Activated CD8-positive, alpha-beta T cell treated with anti-CD3 and anti-CD28 coated beads for 36 hours (primary cell): Measurements from ENCODE around the gene REXO1. TPM values are rescaled to one million over a fixed set of nuclear protein-coding genes. Genes with fewer than 3 reads are reported as not detected.

Experiments
- ATAC-seq: fragments of 200-7000 bp; cut with Tn5 transposase; one replicate; pipeline ENCODE4 v1.10.0; 2021; ENCODE audit warnings: mild to moderate bottlenecking, moderate library complexity
- CTCF ChIA-PET: fragments of 350-600 bp; sonication (Branson Sonifier 250); formaldehyde crosslinking; loops from one replicate; lab custom pipeline; 2021; ENCODE audit warnings: antibody characterized with exemption; lab: Charles Lee
- POLR2A ChIA-PET: fragments of 350-600 bp; sonication (Branson Sonifier 250); formaldehyde crosslinking; loops from one replicate; lab custom pipeline; 2021; ENCODE audit warnings: antibody characterized with exemption; lab: Charles Lee
- DNase-seq: peaks from one replicate; pipeline ENCODE4 v3.0.0-alpha.2; 2020
- H3K27ac Mint-ChIP-seq: one replicate; pipeline ENCODE4 v1.8.0; 2021; ENCODE audit warnings: mild to moderate bottlenecking, mixed read lengths
- H3K27me3 Mint-ChIP-seq: one replicate; pipeline ENCODE4 v1.8.0; 2021; ENCODE audit warnings: mixed read lengths
- H3K36me3 Mint-ChIP-seq: one replicate; pipeline ENCODE4 v1.8.0; 2021; ENCODE audit warnings: low read depth, mixed read lengths
- H3K4me1 Mint-ChIP-seq: one replicate; pipeline ENCODE4 v1.8.0; 2021; ENCODE audit warnings: low read depth, mixed read lengths
- H3K4me3 Mint-ChIP-seq: one replicate; pipeline ENCODE4 v1.8.0; 2021; ENCODE audit warnings: mild to moderate bottlenecking, moderate library complexity, mixed read lengths
- H3K9me3 Mint-ChIP-seq: one replicate; pipeline ENCODE4 v1.8.0; 2021; ENCODE audit warnings: mixed read lengths
- intact Hi-C: fragments of 100-400 bp; cut with micrococcal nuclease; formaldehyde crosslinking; loops from one replicate; pipeline ENCODE4 v1.10.0; 2022
- total RNA-seq, 2 experiments: library from RNA; stranded (reverse); gene quantifications; one replicate each; pipeline ENCODE4 v1.2.3, GENCODE V29; 2021
- TF ChIP-seq, protein P1 (sequence below): fragments of 200-600 bp; IDR thresholded peaks from one replicate; pipeline ENCODE4 v1.8.0; 2022; ENCODE audit warnings: antibody characterized with exemption, mild to moderate bottlenecking

REXO1 gene
- total RNA-seq, 2 experiments from 2014 or later = 43.4 to 46.8 TPM

DNA sequence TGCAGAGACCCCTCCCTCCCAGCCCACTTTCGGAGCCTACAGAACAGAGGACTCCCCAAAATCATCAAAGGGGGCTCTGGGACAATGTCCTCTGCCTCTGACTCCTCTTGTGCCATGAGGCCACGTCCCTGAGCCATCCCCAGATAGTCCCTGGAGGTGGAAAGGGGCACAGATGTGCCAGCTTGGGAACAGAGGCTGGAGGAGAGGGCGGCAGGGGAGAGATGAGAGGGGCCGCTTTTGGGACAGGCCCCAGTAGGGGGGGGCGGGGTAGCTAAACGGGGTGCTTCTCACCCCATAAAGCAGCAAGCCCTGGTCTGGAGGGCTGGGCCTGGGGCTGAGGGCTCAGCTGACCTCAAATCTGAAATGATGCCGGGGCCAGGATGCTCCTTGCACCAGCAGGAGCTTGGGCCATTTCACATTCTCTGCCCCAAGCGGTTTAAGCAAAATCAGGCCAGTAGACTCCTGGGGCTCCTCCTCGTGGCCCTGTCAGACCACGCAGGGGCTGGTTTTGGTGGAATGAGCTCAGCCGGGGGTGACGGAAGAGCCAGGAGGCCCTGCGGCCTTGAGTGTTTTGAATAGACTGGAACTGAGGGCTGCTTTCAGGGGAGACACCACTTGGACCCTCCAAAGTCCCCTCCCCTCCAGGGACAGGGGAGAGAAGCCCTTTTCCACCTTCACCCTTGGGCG lies 67.9 kb downstream of the REXO1 start:
- POLR2A ChIA-PET = no interaction called here
- Mint-ChIP-seq H3K4me1 (peaks cover 2% of the 10 kb centered on the region), H3K36me3 (no peaks in the 10 kb centered on the region), H3K4me3 (no peak overlapping the region), H3K27me3 (peaks cover 38% of the 10 kb centered on the region), H3K9me3 (no peaks in the 10 kb centered on the region), H3K27ac (no peak overlapping the region)
- DNase-seq (no peak), ATAC-seq (peak; percentile 30)
- intact Hi-C loops = no loop called here
- CTCF ChIA-PET = interaction anchor here (1.6 to 3.5 kb wide), 5 partner anchors 9 to 108 kb away, joined by 4 to 40 read pairs (median 16); no protein-coding TSS in a partner anchor
- TF ChIP-seq, protein P1, sequence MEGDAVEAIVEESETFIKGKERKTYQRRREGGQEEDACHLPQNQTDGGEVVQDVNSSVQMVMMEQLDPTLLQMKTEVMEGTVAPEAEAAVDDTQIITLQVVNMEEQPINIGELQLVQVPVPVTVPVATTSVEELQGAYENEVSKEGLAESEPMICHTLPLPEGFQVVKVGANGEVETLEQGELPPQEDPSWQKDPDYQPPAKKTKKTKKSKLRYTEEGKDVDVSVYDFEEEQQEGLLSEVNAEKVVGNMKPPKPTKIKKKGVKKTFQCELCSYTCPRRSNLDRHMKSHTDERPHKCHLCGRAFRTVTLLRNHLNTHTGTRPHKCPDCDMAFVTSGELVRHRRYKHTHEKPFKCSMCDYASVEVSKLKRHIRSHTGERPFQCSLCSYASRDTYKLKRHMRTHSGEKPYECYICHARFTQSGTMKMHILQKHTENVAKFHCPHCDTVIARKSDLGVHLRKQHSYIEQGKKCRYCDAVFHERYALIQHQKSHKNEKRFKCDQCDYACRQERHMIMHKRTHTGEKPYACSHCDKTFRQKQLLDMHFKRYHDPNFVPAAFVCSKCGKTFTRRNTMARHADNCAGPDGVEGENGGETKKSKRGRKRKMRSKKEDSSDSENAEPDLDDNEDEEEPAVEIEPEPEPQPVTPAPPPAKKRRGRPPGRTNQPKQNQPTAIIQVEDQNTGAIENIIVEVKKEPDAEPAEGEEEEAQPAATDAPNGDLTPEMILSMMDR = no peak

DNA sequence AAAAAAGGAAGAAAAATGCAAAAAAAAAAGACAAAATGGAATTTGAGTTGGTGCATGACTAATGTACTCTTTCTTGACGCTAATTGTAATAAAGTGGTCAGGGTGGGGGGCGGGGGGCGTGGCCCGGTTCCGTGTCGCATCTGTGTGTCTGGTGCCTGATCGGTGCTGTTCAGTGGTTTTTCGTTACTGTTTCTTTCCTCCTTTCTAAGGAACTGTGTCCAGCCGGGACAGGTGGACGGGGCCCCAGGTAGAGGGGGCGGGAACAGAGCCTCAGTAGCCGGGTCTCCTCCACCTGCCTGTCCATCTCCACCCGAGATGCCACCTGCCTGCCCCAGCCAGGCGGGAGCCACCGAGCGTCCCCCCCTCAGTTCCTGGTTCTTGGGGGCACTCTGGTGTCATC lies 68.7 kb downstream of the REXO1 start:
- Mint-ChIP-seq H3K36me3 (no peaks in the 10 kb centered on the region), H3K27ac (no peak overlapping the region), H3K9me3 (no peaks in the 10 kb centered on the region), H3K4me1 (peaks cover 2% of the 10 kb centered on the region), H3K4me3 (no peak overlapping the region), H3K27me3 (peaks cover 41% of the 10 kb centered on the region)
- TF ChIP-seq, protein P1 = no peak
- ATAC-seq (no peak), DNase-seq (no peak)
- intact Hi-C loops = no loop called here
- POLR2A ChIA-PET = no interaction called here
- CTCF ChIA-PET = interaction anchor here (3.5 kb wide), 1 partner anchor 9 kb away, joined by 26 read pairs; no protein-coding TSS in a partner anchor

DNA sequence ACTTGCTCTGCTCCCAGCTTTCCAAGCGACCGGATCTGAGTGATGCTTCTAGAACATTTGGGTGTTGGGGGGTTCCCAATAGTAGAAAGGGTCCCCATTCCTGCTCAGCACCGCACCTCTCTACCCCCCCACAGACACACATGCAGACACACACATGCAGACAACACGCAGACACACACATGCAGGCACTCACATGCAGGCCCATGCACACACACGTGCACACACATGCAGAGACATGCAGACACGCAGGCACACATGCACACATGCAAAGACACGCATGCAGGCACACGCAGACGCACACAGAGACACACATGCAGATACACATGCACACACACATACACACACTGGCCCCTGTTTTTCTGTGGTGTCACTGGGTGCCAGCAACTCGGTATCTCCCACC lies 71.1 kb downstream of the REXO1 start:
- H3K4me3 Mint-ChIP-seq = no peak overlapping the region
- H3K9me3 Mint-ChIP-seq = no peaks in the 10 kb centered on the region
- DNase-seq (no peak), ATAC-seq (no peak)
- intact Hi-C loops = no loop called here
- ChIA-PET CTCF (interaction anchor here (0.9 to 1.0 kb wide), 2 partner anchors 30 to 49 kb away, joined by 3 read pairs; no protein-coding TSS in a partner anchor), POLR2A (interaction anchor here (1.1 to 1.3 kb wide), 2 partner anchors 9 to 145 kb away, joined by 3 to 4 read pairs; no protein-coding TSS in a partner anchor)
- TF ChIP-seq, protein P1 = no peak
- H3K27me3 Mint-ChIP-seq = peaks cover 53% of the 10 kb centered on the region
- peaks cover 2% of the 10 kb centered on the region for H3K4me1 Mint-ChIP-seq
- H3K27ac Mint-ChIP-seq = no peak overlapping the region
- no peaks in the 10 kb centered on the region for H3K36me3 Mint-ChIP-seq

DNA sequence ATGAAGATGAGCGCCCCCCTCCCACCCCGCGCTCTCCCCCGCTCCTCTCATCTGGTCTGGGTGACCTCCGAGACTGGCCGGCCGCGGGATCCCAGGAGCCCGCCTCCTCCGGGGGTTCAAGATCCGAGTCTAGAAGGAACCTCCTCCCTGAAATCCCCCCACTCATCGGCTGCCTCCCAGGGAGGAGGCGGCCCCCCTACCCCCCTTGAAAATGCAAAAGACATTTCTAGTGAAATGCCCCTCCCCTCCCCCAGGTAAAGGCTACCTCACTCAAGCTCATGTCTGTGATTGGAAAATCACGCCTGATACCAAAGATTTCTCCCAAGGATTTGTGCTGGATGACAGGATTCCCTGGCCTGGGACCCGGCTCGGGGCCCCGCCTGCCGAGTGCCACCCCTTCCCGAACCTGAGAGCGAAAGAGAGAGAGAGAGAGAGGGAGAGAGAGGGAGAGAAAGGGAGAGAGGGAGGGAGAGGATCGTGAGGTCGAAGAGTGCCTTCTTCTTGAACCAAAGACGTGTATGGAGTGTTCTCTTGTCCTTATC lies 71.6 kb downstream of the REXO1 start:
- H3K27ac Mint-ChIP-seq = no peak overlapping the region
- H3K9me3 Mint-ChIP-seq = no peaks in the 10 kb centered on the region
- ChIA-PET CTCF (no interaction called here), POLR2A (interaction anchor here (1.1 kb wide), 1 partner anchor 144 kb away, joined by 3 read pairs; no protein-coding TSS in a partner anchor)
- no peak for ATAC-seq
- no peaks in the 10 kb centered on the region for H3K36me3 Mint-ChIP-seq
- H3K4me1 Mint-ChIP-seq = peaks cover 2% of the 10 kb centered on the region
- no peak overlapping the region for H3K4me3 Mint-ChIP-seq
- TF ChIP-seq, protein P1 = no peak
- peaks cover 54% of the 10 kb centered on the region for H3K27me3 Mint-ChIP-seq
- intact Hi-C loops = no loop called here
- no peak for DNase-seq
